GM21723 (cell line): ENCODE measurements around the gene PFKL.

ENCODE experiments used
- ATAC-seq: cut with Tn5 transposase; IDR thresholded peaks from one replicate; pipeline ENCODE4 v1.9.1; 2021; ENCODE audit warnings: mild to moderate bottlenecking, moderate library complexity; ENCODE audit not compliant: unreplicated experiment

The PFKL gene

GRCh38 chr21:44299458-44300261 is at the start of gene PFKL:
TSS of gene PFKL (plus strand) at chr21:44300053. CDS start at chr21:44300106, 53 bp downstream.
- ATAC-seq: peak; percentile 61

GRCh38 chr21:44253832-44254710 is 45.8 kb upstream of the PFKL start:
- ATAC-seq: no peak

DNA sequence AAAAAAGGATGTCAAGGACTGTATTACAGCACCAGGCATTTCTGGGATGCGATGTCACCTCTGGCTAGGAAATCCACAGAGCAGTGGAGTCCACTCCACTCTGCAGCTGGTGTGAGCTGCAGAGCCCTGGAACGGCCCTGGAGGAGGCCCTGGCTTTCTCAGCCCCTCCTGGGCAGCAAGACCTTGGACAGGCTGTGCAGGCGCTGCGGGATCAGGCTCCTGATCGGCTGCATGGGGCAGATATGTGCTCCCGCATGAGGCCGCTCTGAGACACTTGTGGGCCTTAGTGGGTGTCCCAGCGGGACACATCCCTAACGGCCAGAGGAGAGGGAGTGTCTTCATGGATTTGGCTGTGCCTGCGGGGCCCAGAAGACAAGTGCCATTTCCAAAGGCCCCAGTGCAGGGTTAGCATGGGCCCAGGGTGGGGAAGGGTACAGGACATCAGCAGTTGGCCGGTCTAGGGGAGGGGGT is 44.3 kb upstream of the PFKL start:
- no peak for ATAC-seq

DNA sequence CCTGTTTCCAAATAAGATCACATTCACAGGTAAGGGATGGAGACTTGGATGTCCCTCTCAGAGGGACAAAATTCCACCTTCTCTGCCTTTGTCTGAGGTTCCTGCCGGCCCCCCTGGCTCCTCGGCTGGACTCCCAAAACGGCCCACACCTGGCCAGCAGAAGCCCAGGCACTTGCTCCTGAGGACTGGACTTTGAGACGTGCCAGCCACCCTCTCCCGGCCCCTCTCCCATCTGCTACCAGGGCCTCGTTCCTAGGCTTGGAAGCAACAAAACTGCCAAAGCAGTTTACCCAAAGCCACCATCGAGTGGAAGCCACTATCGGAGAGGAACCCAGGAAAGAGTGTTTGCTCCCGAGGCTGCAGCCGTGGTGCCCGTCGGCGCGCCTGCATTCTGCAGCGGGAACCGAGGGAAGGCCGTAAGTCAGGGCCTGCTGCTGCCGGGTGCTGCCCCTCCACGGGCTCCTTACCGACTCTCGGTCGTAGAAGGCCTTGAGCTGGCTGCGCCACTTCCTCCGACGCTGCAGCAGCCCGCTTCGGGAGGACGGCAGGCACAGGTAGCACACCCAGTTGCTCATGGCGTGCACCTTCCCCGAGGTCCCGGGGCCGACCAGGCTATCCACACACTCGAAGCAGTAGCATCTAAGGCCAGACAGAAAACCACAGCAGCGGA is 41.7 kb upstream of the PFKL start:
- ATAC-seq: no peak

GRCh38 chr21:44259082-44259705 is 40.7 kb upstream of the PFKL start:
- ATAC-seq: no peak

DNA sequence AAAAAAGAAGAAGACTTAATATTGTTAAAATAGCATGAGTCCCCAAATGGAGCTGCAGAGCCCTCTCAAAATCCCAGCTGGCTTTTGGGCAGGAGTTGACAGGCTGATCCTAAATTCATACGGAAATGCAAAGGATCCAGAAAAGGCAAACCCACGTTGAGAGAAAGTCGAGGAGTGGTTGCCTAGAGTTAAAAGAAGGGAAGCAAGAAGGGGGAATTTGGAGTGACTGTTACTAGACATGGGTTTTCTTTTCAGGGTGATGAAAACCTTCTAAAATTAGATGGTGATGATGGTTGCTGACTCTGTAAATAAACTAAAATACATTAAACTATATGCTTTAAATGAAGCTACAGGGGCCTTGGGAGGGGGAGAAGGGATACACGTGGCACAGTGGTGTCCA is 39.8 kb upstream of the PFKL start:
- ATAC-seq: no peak

DNA sequence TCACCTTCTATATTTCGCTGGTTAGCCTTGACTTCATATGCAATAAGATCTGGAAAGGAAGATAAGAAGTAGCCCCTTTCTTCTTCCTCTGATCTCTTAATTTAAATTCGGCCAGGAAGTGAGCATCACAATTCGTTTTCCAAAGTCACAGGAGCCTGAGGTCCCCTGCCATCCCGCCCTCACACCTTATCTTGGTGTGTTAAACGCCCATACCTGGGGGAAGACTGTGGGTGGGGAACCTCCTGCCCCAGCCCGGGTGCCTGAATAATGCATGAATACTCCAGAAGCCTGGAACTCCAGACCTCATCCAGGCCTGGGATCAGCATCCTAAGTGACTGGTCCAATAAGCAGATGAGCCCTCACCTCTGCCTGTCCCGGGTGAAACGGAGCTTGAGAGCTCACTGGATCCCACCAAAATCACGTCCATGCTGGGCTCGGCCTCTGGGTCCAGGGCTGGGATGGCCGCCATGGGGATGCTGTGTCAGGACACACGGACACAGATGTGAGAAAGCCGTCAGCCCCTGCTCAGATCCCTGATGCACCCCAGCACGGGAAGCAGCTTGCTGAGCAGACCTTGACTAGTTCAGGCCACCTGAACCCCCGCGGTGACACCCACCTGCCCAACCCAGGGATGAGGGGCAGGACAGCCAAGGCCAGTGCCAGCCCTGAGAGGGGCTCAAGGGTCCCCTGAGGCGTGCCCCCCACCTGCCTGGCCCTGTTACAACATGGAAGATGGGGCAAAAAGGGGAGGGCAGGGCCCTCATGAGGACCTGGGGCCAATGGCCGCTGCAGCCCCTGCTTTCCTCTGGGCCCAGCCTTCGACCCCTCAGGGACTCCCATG is 38.8 kb upstream of the PFKL start:
- ATAC-seq: no peak

- ATAC-seq: no peak
Observed at GRCh38 chr21:44261675-44262295, 38.1 kb upstream of the PFKL start, which contains the start of gene DNMT3L. TSS of gene DNMT3L (minus strand) at chr21:44261897. CDS start at chr21:44261259, 638 bp downstream.

- ATAC-seq: no peak
Observed at GRCh38 chr21:44262338-44263056, 37.4 kb upstream of the PFKL start.

GRCh38 chr21:44263221-44263760 is 36.6 kb upstream of the PFKL start:
- no peak for ATAC-seq

- ATAC-seq: no peak
Observed at GRCh38 chr21:44263768-44264167, 36.1 kb upstream of the PFKL start.

GRCh38 chr21:44265734-44266270 is 34.1 kb upstream of the PFKL start:
- ATAC-seq: no peak

DNA sequence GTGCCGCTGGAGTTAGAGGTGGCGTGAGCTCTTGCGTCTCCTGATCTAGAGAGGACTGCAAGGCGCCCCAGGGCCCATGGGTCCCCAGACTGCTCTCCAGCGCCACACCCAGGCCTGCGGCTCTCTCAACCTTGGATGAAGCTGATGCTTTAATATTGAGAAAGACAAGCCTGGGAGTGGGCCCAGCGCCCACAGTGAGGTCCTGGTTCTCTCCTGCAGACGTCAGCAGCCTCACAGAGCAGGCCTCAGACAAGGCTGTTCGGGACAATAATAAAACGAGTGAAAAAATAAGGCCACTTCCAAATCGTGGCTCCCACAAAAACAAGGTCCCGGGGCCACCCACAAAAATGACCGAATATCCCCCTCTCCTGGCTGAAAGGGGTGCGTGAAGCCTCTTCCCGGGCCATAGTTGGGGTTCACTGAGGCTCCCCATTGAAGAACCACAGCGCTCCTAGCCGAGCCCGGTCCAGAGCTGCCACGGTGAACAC is 32.2 kb upstream of the PFKL start:
- no peak for ATAC-seq

GRCh38 chr21:44269090-44269489 is 30.8 kb upstream of the PFKL start:
- no peak for ATAC-seq

GRCh38 chr21:44271558-44272283 is 28.1 kb upstream of the PFKL start:
- ATAC-seq: no peak

- ATAC-seq: no peak
Observed at GRCh38 chr21:44272284-44272858, 27.5 kb upstream of the PFKL start.

DNA sequence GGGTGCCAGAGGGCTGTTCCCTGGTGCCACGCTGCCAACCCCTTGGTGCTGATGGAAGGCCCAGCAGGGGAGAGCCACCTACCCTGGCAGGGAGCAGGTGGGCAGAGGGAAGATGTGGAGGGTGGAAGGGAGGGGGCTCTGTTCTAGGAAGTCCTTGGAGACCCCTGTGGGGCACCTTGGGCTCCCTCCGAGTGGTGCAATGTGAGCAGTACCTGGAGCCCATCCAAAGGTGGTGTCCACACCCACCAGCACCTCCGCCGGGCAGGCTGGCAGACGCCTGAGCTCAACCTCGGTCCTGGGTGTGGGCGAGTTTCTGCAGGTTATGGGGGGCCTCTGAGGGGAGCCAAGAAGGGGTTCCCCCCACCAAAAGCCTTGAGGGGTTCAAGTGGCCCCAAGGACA is 26.8 kb upstream of the PFKL start:
- no peak for ATAC-seq
